Breast epithelium (tissue), 4 donors: ENCODE data around the gene CARD10. TPM values are rescaled to one million over a fixed set of nuclear protein-coding genes. Genes with fewer than 3 reads are reported as not detected.

ENCODE experiments used
- DNase-seq, 2 donors: peaks; one replicate each; pipeline ENCODE4 v3.0.0-alpha.2; 2019; ENCODE audit warnings: low spot score in 2 of 2
- H3K27ac ChIP-seq, 2 donors: fragments of 200-600 bp; sonication (generic) in 1 of 2; one replicate each; pipeline ENCODE4 v1.5.1; 2016 to 2019; ENCODE audit warnings: mild to moderate bottlenecking in 1 of 2
- H3K27me3 ChIP-seq, 2 donors: fragments of 200-600 bp; sonication (generic) in 1 of 2; one replicate each; pipeline versions ENCODE4 v1.5.1 to v1.6.0; 2017 to 2019; ENCODE audit warnings: control low read depth in 1 of 2, mild to moderate bottlenecking in 1 of 2
- H3K36me3 ChIP-seq: fragments of 200-600 bp; one replicate; pipeline ENCODE4 v1.5.1; 2019
- H3K4me1 ChIP-seq, 2 donors: fragments of 200-600 bp; sonication (generic); one replicate each; pipeline ENCODE4 v1.5.1; 2016 to 2019; ENCODE audit warnings: control low read depth in 1 of 2
- H3K4me3 ChIP-seq, 3 donors: fragments of 200-600 bp; sonication (generic); 1 replicate in 2 of 3; 2 replicates in 1 of 3; pipeline ENCODE4 v1.5.1; 2016 to 2019; ENCODE audit warnings: mild to moderate bottlenecking in 3 of 3, moderate library complexity in 2 of 3
- H3K9me3 ChIP-seq, 2 donors: fragments of 200-600 bp; sonication (generic) in 1 of 2; one replicate each; pipeline ENCODE4 v1.5.1; 2016 to 2019; ENCODE audit warnings: control low read depth in 1 of 2
- POLR2A ChIP-seq: fragments of 450-650 bp; IDR thresholded peaks from one replicate; pipeline ENCODE4 v1.6.1; 2016; ENCODE audit warnings: antibody characterized with exemption, mild to moderate bottlenecking, moderate library complexity
- POLR2AphosphoS5 ChIP-seq, 3 donors: sonication (generic); formaldehyde crosslinking; IDR thresholded peaks; one replicate each; pipeline ENCODE4 v1.6.1; 2017; ENCODE audit warnings: antibody characterized with exemption in 3 of 3
- intact Hi-C: fragments of 100-400 bp; cut with DNase I; formaldehyde crosslinking; loops from one replicate; pipeline ENCODE4 v1.15.1; 2023; ENCODE audit warnings: low total_unique reads
- total RNA-seq, 3 donors: library from RNA; depleted of rRNA; stranded (reverse); fragments of >200 nt; gene quantifications; one replicate each; pipeline ENCODE4 v1.1.0, GENCODE V29; 2016
- TF ChIP-seq, protein P1 (sequence below), 3 donors: fragments of 450-650 bp; IDR thresholded peaks; one replicate each; pipeline ENCODE4 v1.5.1; 2016 to 2017; ENCODE audit warnings: antibody characterized with exemption in 3 of 3, mild to moderate bottlenecking in 3 of 3, moderate library complexity in 3 of 3

The CARD10 gene
- total RNA-seq, 3 donors from 2014 or later, result 2.9 to 12.1 (median 10.2) TPM

DNA sequence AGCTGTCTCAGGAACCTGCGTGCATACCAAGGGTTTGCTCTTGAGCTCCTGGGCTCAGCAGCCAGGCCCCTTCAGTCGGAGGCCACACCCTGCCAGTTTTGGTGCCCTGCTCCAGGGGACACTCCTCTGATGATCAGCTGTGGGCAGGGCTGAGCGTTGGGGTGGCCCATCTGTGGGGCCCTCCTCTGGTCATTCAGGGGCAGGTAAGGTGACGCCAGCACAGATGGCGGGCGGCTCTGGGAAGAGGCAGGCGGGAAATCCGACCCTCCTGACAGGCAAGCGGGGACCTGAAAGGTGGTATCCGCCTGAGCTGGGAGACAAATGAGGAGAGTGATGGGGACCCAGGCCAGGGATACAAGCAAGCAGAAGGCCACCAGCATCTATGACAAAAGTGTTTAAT is 29.2 kb downstream of the CARD10 start:
- H3K4me3 ChIP-seq, result no peak overlapping the region
- TF ChIP-seq, protein P1, sequence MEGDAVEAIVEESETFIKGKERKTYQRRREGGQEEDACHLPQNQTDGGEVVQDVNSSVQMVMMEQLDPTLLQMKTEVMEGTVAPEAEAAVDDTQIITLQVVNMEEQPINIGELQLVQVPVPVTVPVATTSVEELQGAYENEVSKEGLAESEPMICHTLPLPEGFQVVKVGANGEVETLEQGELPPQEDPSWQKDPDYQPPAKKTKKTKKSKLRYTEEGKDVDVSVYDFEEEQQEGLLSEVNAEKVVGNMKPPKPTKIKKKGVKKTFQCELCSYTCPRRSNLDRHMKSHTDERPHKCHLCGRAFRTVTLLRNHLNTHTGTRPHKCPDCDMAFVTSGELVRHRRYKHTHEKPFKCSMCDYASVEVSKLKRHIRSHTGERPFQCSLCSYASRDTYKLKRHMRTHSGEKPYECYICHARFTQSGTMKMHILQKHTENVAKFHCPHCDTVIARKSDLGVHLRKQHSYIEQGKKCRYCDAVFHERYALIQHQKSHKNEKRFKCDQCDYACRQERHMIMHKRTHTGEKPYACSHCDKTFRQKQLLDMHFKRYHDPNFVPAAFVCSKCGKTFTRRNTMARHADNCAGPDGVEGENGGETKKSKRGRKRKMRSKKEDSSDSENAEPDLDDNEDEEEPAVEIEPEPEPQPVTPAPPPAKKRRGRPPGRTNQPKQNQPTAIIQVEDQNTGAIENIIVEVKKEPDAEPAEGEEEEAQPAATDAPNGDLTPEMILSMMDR (IDR thresholded peaks at IDR 0.05), result no peak
- TF ChIP-seq POLR2AphosphoS5 (IDR thresholded peaks at IDR 0.05) (no peak), POLR2A (no peak)
- H3K27ac ChIP-seq, result no peak overlapping the region
- no peaks in the 10 kb centered on the region for H3K27me3 ChIP-seq
- no peaks in the 10 kb centered on the region for H3K36me3 ChIP-seq
- no peaks in the 10 kb centered on the region for H3K9me3 ChIP-seq
- intact Hi-C loops, result no loop called here
- DNase-seq, result no peak
- H3K4me1 ChIP-seq, result peaks cover 0 to 5% of the 10 kb centered on the region in 2 donors

DNA sequence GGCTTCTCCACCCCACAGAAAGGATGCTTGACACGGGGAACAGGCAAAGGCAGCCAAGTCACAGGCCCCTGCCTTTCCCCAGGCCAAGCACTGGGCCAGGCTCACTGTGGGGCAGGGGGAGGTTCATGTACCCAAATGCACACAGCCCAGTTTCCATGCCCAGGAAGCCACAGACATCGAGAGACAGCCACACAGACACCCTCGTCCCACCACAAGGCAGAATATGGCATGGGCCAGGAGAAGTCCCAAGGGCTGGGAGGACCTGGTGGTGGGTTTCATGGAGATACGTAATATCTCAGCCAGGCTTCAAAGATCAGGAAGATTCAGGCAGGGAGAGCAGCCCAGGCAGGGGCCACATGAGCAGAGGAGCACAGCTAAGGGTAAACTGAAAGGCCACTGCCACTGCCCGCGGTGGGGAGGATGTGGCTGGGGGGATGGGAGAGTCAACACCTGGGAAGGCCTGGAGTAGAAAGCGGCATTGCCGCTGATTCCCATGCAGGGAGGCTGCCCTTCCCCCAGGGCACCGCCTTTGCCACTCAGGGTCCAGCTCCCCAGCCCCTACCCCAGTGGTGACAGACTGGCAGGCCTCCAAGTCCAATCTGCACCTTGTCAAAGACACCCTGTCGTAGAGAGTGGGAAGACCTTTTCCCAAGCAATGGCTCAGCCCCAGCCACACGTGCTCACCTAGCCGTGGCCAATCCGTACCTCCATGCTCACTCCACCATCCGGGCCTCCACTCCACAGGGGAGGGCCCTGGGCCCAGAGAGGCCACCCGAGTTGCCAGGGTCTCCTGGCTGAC is 30.7 kb downstream of the CARD10 start:
- no peak overlapping the region for H3K4me3 ChIP-seq
- H3K9me3 ChIP-seq, result no peaks in the 10 kb centered on the region
- peaks cover 0 to 5% of the 10 kb centered on the region in 2 donors for H3K4me1 ChIP-seq
- no peak for TF ChIP-seq POLR2A
- intact Hi-C loops, result no loop called here
- H3K36me3 ChIP-seq, result no peaks in the 10 kb centered on the region
- no peaks in the 10 kb centered on the region for H3K27me3 ChIP-seq
- no peak for DNase-seq
- H3K27ac ChIP-seq, result no peak overlapping the region

DNA sequence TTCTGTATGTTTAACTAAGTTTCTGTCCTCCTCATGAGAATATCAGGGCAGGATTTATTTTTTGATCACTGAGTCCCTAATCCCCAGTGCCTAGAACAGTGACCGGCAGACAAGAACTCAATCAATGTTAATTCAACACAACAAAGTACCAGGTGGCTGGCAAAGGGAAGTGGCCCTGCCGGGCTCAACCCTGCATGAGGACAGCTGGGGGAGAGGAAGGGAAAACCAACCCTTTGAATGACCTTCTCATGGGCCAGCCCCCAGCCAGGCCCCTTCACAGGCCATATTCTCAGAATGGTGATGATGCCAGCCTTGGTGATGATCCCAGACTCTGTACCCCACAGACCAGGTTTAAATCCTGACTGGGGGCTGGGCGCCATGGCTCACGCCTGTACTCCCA is 31.6 kb downstream of the CARD10 start:
- Histone ChIP-seq H3K9me3 (no peaks in the 10 kb centered on the region), H3K4me3 (no peak overlapping the region), H3K27ac (no peak overlapping the region), H3K27me3 (no peaks in the 10 kb centered on the region), H3K36me3 (no peaks in the 10 kb centered on the region), H3K4me1 (peaks cover 0 to 5% of the 10 kb centered on the region in 2 donors)
- TF ChIP-seq, protein P1 (IDR thresholded peaks at IDR 0.05), result no peak
- TF ChIP-seq POLR2A (no peak), POLR2AphosphoS5 (IDR thresholded peaks at IDR 0.05) (no peak)
- intact Hi-C loops, result no loop called here
- DNase-seq, result no peak

DNA sequence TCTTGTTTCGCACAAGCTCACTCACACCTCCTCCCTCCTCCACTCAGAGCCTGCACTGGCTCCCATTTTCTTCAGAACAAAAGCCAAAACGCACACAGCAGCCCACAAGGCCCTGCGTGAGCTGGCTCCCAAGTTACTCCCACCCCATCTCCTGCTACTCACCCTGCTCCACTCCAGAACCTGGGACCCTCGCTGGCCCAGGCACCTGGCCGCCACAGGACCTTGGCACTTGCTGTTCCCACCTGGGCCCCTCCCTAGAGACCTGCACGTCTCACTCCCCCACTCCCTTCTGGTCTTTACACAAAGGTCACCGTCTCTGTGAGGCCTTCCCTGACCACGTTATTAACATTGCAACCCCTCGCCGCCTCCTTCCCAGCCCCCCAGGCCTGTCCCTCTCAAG is 32.1 kb downstream of the CARD10 start:
- no peak for DNase-seq
- Histone ChIP-seq H3K4me3 (no peak overlapping the region), H3K27me3 (no peaks in the 10 kb centered on the region), H3K9me3 (no peaks in the 10 kb centered on the region), H3K36me3 (no peaks in the 10 kb centered on the region), H3K4me1 (peaks cover 0 to 5% of the 10 kb centered on the region in 2 donors), H3K27ac (no peak overlapping the region)
- TF ChIP-seq POLR2AphosphoS5 (IDR thresholded peaks at IDR 0.05) (no peak), POLR2A (no peak)
- TF ChIP-seq, protein P1 (IDR thresholded peaks at IDR 0.05), result no peak
- intact Hi-C loops, result no loop called here

DNA sequence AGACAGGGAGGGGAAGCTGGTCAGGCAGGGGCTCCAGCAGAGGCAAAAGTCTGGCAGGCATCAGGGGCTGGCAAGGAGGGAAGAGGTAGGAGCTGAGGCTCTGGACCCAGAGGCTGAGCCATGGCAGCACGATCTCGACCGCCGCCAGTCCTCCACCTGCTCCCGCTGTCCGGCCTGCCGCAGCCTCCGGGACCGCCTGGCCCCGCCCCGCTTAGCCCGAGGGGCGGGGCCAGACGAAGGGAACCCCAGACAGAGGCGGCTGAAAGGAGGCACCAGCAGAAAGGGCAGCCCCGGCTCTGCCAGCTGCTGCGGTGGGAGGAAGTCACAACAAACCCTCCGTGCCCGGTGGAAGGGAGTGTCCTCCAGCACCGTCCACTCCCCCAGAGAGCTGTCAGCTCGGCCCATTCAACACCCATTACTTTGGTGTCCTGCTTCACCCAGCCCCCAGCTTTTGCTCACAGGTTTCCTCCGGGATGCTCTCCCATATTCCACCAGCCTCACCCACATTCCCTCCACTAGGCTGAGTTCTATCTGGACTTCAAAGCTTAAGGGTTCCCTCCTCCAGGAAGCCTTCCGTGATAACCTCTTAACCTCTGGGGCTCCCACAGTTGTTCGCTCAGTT is 32.9 kb downstream of the CARD10 start, which contains the start of gene MFNG:
TSS of gene MFNG (minus strand) at position 161 of the 622 bp plus-strand sequence. CDS start 207 bp downstream, outside the sequence.
- no peak for TF ChIP-seq POLR2A
- no peak for TF ChIP-seq POLR2AphosphoS5 (IDR thresholded peaks at IDR 0.05)
- TF ChIP-seq, protein P1 (IDR thresholded peaks at IDR 0.05), result no peak
- H3K9me3 ChIP-seq, result no peaks in the 10 kb centered on the region
- H3K4me1 ChIP-seq, result peaks cover 0 to 5% of the 10 kb centered on the region in 2 donors
- no peaks in the 10 kb centered on the region for H3K27me3 ChIP-seq
- DNase-seq, result peak in 1 of 2 donors; percentile 48
- H3K4me3 ChIP-seq, result peak within 1 kb of the TSS; percentile 40 to 62 (median 44)
- H3K36me3 ChIP-seq, result no peaks in the 10 kb centered on the region
- peak within 1 kb of the TSS in 1 of 2 donors; percentile 82 for H3K27ac ChIP-seq
- intact Hi-C loops, result no loop called here
